Activated CD8-positive, alpha-beta T cell treated with anti-CD3 and anti-CD28 coated beads for 36 hours (primary cell): Measurements from ENCODE around the gene PCDH10. TPM values are rescaled to one million over a fixed set of nuclear protein-coding genes. Genes with fewer than 3 reads are reported as not detected.

Experiments
- ATAC-seq: fragments of 200-7000 bp; cut with Tn5 transposase; one replicate; pipeline ENCODE4 v1.10.0; 2021; ENCODE audit warnings: mild to moderate bottlenecking, moderate library complexity
- CTCF ChIA-PET: fragments of 350-600 bp; sonication (Branson Sonifier 250); formaldehyde crosslinking; loops from one replicate; lab custom pipeline; 2021; ENCODE audit warnings: antibody characterized with exemption; lab: Charles Lee
- POLR2A ChIA-PET: fragments of 350-600 bp; sonication (Branson Sonifier 250); formaldehyde crosslinking; loops from one replicate; lab custom pipeline; 2021; ENCODE audit warnings: antibody characterized with exemption; lab: Charles Lee
- DNase-seq: peaks from one replicate; pipeline ENCODE4 v3.0.0-alpha.2; 2020
- H3K27ac Mint-ChIP-seq: one replicate; pipeline ENCODE4 v1.8.0; 2021; ENCODE audit warnings: mild to moderate bottlenecking, mixed read lengths
- H3K27me3 Mint-ChIP-seq: one replicate; pipeline ENCODE4 v1.8.0; 2021; ENCODE audit warnings: mixed read lengths
- H3K36me3 Mint-ChIP-seq: one replicate; pipeline ENCODE4 v1.8.0; 2021; ENCODE audit warnings: low read depth, mixed read lengths
- H3K4me1 Mint-ChIP-seq: one replicate; pipeline ENCODE4 v1.8.0; 2021; ENCODE audit warnings: low read depth, mixed read lengths
- H3K4me3 Mint-ChIP-seq: one replicate; pipeline ENCODE4 v1.8.0; 2021; ENCODE audit warnings: mild to moderate bottlenecking, moderate library complexity, mixed read lengths
- H3K9me3 Mint-ChIP-seq: one replicate; pipeline ENCODE4 v1.8.0; 2021; ENCODE audit warnings: mixed read lengths
- intact Hi-C: fragments of 100-400 bp; cut with micrococcal nuclease; formaldehyde crosslinking; loops from one replicate; pipeline ENCODE4 v1.10.0; 2022
- total RNA-seq, 2 experiments: library from RNA; stranded (reverse); gene quantifications; one replicate each; pipeline ENCODE4 v1.2.3, GENCODE V29; 2021
- TF ChIP-seq, protein P1 (sequence below): fragments of 200-600 bp; IDR thresholded peaks from one replicate; pipeline ENCODE4 v1.8.0; 2022; ENCODE audit warnings: antibody characterized with exemption, mild to moderate bottlenecking

Gene PCDH10
- total RNA-seq, 2 experiments from 2014 or later = not detected

DNA sequence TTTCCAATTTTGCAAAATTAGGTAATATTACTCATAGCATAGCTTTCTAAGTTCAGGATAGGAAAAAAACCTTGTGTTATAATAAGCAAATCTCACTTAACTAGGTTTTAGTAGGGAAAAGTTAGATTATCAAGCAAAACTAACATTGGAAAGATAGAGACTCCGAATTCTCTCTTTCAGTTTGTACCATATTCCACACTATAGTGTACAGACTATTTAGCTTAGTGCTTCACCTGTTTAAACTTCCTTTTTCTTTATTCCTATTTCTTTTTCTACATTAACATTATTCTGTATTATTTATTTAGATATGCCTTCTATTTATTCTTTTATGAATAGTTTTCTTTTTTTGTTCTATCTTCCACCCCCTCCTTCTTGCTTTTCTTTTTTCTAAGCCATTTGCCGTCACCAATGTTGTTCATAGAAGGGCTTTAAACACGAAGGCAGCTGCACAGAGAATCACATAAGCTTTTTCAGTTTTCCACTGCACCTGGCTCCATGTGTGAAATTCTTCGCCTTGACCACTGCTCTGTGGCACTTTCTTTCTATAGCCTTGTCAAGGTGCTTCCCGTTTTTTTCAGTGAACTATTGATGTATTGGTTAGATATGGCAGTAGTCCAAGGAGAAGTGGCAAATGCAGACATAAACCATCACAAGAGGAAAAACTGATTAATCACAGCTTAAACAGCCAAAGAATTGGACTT lies 8.5 kb downstream of the PCDH10 start:
- ChIA-PET POLR2A (no interaction called here), CTCF (no interaction called here)
- Mint-ChIP-seq H3K36me3 (no peaks in the 10 kb centered on the region), H3K27me3 (peaks cover 9% of the 10 kb centered on the region), H3K4me3 (no peak overlapping the region), H3K9me3 (peaks cover 1% of the 10 kb centered on the region), H3K27ac (no peak overlapping the region), H3K4me1 (peaks cover 3% of the 10 kb centered on the region)
- intact Hi-C loops = no loop called here
- TF ChIP-seq, protein P1, sequence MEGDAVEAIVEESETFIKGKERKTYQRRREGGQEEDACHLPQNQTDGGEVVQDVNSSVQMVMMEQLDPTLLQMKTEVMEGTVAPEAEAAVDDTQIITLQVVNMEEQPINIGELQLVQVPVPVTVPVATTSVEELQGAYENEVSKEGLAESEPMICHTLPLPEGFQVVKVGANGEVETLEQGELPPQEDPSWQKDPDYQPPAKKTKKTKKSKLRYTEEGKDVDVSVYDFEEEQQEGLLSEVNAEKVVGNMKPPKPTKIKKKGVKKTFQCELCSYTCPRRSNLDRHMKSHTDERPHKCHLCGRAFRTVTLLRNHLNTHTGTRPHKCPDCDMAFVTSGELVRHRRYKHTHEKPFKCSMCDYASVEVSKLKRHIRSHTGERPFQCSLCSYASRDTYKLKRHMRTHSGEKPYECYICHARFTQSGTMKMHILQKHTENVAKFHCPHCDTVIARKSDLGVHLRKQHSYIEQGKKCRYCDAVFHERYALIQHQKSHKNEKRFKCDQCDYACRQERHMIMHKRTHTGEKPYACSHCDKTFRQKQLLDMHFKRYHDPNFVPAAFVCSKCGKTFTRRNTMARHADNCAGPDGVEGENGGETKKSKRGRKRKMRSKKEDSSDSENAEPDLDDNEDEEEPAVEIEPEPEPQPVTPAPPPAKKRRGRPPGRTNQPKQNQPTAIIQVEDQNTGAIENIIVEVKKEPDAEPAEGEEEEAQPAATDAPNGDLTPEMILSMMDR = no peak
- ATAC-seq (no peak), DNase-seq (no peak)

DNA sequence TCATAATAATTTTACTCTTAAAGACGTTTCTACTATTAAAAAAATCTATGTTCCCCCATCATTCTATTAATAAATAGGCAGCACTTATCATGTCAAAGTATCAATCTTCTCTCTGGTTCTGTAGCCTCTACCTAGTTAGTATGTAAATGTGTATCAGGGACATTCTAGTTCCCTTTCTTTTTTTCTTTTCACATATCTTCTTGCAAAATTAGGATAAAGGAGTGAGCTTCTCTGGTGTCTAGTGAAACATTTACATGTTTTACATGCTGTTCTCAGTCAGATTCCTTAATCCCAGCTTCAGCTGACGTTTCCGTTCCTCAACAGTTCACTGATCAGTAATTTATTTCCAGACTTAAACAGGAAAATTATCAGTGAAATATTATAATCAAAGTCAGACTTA lies 11.8 kb downstream of the PCDH10 start:
- H3K4me3 Mint-ChIP-seq = no peak overlapping the region
- no peak for DNase-seq
- ChIA-PET POLR2A (no interaction called here), CTCF (interaction anchor here (1.0 kb wide), 1 partner anchor 14 kb away, joined by 3 read pairs; no protein-coding TSS in a partner anchor)
- no peaks in the 10 kb centered on the region for H3K36me3 Mint-ChIP-seq
- no peak for ATAC-seq
- intact Hi-C loops = no loop called here
- no peaks in the 10 kb centered on the region for H3K4me1 Mint-ChIP-seq
- TF ChIP-seq, protein P1 = no peak
- H3K27me3 Mint-ChIP-seq = no peaks in the 10 kb centered on the region
- H3K27ac Mint-ChIP-seq = no peak overlapping the region
- no peaks in the 10 kb centered on the region for H3K9me3 Mint-ChIP-seq

DNA sequence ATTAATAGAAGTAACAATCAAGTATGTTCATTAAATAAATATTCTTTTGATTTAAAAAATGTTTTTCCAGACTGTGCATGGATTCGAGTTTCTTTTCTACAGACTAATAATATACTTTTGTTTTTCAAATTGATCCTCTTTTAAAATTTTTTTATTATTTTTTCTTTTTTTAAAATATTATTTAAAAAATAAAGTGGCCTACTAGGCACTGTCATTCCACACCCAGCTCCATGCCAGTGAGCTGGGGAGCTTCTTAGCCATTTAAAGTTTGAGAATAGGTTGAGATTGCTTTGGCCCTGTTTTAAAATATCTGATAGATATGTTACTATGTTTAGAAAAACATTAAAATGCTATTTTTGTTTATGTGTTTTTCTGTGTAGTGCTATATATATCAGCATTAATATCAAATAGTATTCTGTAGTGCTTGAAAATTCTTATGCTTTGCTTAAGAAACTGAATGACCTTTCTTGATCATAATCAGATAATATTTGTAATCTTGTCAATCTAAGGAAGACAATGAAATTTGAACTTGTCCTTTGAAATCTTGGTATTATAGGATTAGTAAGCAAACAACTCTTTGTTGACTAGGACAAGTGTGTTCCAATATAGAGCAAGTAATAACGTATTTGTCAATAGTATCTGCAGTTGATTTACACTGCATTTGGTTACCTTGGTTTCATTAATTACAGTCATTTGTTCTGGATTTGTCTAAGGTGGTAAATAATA lies 12.6 kb downstream of the PCDH10 start:
- H3K36me3 Mint-ChIP-seq = no peaks in the 10 kb centered on the region
- TF ChIP-seq, protein P1 = no peak
- DNase-seq (no peak), ATAC-seq (no peak)
- H3K4me1 Mint-ChIP-seq = no peaks in the 10 kb centered on the region
- CTCF ChIA-PET = interaction anchor here (1.0 kb wide), 1 partner anchor 15 kb away, joined by 3 read pairs; no protein-coding TSS in a partner anchor
- POLR2A ChIA-PET = no interaction called here
- H3K4me3 Mint-ChIP-seq = no peak overlapping the region
- no peak overlapping the region for H3K27ac Mint-ChIP-seq
- H3K27me3 Mint-ChIP-seq = no peaks in the 10 kb centered on the region
- intact Hi-C loops = no loop called here
- H3K9me3 Mint-ChIP-seq = no peaks in the 10 kb centered on the region

DNA sequence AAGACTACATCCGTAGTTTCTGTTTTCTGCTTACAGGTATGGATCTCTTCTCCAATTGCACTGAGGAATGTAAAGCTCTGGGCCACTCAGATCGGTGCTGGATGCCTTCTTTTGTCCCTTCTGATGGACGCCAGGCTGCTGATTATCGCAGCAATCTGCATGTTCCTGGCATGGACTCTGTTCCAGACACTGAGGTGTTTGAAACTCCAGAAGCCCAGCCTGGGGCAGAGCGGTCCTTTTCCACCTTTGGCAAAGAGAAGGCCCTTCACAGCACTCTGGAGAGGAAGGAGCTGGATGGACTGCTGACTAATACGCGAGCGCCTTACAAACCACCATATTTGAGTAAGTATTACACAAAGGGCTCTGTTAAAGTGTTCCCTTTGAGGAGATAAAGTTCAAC lies 13.8 kb downstream of the PCDH10 start:
- intact Hi-C loops = no loop called here
- CTCF ChIA-PET = no interaction called here
- TF ChIP-seq, protein P1 = no peak
- Mint-ChIP-seq H3K27ac (no peak overlapping the region), H3K4me1 (no peaks in the 10 kb centered on the region), H3K4me3 (no peak overlapping the region), H3K36me3 (no peaks in the 10 kb centered on the region), H3K27me3 (no peaks in the 10 kb centered on the region), H3K9me3 (no peaks in the 10 kb centered on the region)
- POLR2A ChIA-PET = no interaction called here
- no peak for DNase-seq
- no peak for ATAC-seq

DNA sequence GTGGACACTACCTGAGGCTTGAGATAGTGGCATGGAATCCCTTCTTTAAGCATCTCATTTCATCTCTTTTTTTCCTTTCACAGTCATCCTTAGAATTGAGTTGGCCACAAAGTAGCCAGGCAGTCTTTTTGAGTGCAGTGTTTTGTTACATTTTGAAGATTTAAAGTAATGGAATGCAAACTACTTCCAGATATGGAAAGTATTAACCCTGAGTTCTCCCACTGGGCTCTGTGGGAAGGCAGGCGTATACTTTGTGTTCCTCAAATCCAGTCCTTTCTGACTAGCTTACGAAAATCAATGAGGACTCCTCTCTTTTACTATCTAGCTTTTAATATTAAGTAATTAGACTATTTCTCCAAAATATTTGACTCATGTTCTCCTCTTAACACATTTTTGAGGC lies 29.9 kb downstream of the PCDH10 start:
- ATAC-seq = no peak
- CTCF ChIA-PET = no interaction called here
- DNase-seq = no peak
- Mint-ChIP-seq H3K27ac (no peak overlapping the region), H3K27me3 (no peaks in the 10 kb centered on the region), H3K36me3 (no peaks in the 10 kb centered on the region), H3K4me3 (no peak overlapping the region), H3K4me1 (no peaks in the 10 kb centered on the region), H3K9me3 (peaks cover 3% of the 10 kb centered on the region)
- intact Hi-C loops = no loop called here
- TF ChIP-seq, protein P1 = no peak
- POLR2A ChIA-PET = no interaction called here
